H9 (cell line): ENCODE results near the gene KCNH2. TPM values are rescaled to one million over a fixed set of nuclear protein-coding genes. Genes with fewer than 3 reads are reported as not detected.

Experiments
- DNase-seq: peaks from one replicate; pipeline ENCODE4 v3.0.0-alpha.2; 2017
- H2AFZ ChIP-seq: one replicate; pipeline ENCODE4 v1.6.1; 2013; ENCODE audit warnings: mild to moderate bottlenecking, low read length, control low read depth, moderate library complexity
- H2AK5ac ChIP-seq: 2 replicates; pipeline ENCODE4 v1.6.1; 2013; ENCODE audit warnings: low read length, control low read depth, mixed read lengths; ENCODE audit not compliant: insufficient read length
- H2BK120ac ChIP-seq: one replicate; pipeline ENCODE4 v1.6.1; 2013; ENCODE audit warnings: low read depth, mild to moderate bottlenecking, low read length, control low read depth, inconsistent platforms; ENCODE audit not compliant: poor library complexity, severe bottlenecking
- H2BK12ac ChIP-seq: 2 replicates; pipeline ENCODE4 v1.6.1; 2013; ENCODE audit warnings: low read length, control low read depth, mixed read lengths, low read depth; ENCODE audit not compliant: insufficient read length
- H2BK15ac ChIP-seq: 2 replicates; pipeline ENCODE4 v1.6.1; 2013; ENCODE audit warnings: low read depth, low read length, control low read depth
- H2BK20ac ChIP-seq: one replicate; pipeline ENCODE4 v1.6.1; 2013; ENCODE audit warnings: low read depth, mild to moderate bottlenecking, low read length, control low read depth, inconsistent platforms; ENCODE audit not compliant: poor library complexity, severe bottlenecking
- H2BK5ac ChIP-seq: 2 replicates; pipeline ENCODE4 v1.6.1; 2013; ENCODE audit warnings: low read length, control low read depth, mixed read lengths; ENCODE audit not compliant: insufficient read length
- H3K14ac ChIP-seq: 2 replicates; pipeline ENCODE4 v1.6.1; 2013; ENCODE audit warnings: low read length, control low read depth; ENCODE audit not compliant: insufficient read depth
- H3K18ac ChIP-seq: 2 replicates; pipeline ENCODE4 v1.6.1; 2013; ENCODE audit warnings: low read depth, mild to moderate bottlenecking, mixed read lengths, low read length, control low read depth; ENCODE audit not compliant: insufficient read length
- H3K23ac ChIP-seq: 2 replicates; pipeline ENCODE4 v1.6.1; 2013; ENCODE audit warnings: low read length, control low read depth, mixed read lengths, low read depth; ENCODE audit not compliant: insufficient read length
- H3K23me2 ChIP-seq: 2 replicates; pipeline ENCODE4 v1.6.1; 2013; ENCODE audit warnings: low read depth, mild to moderate bottlenecking, mixed read lengths, low read length, control low read depth; ENCODE audit not compliant: insufficient read length, poor library complexity, severe bottlenecking
- H3K27ac ChIP-seq: 2 replicates; pipeline ENCODE4 v1.5.1; 2013; ENCODE audit warnings: low read length, control low read depth, mixed read lengths, low read depth; ENCODE audit not compliant: insufficient read length
- H3K27me3 ChIP-seq: 2 replicates; pipeline ENCODE4 v1.6.1; 2013; ENCODE audit warnings: low read length, control low read depth, inconsistent platforms; ENCODE audit not compliant: insufficient read depth
- H3K4ac ChIP-seq: 2 replicates; pipeline ENCODE4 v1.6.1; 2013; ENCODE audit warnings: low read depth, mild to moderate bottlenecking, control low read depth, inconsistent platforms, low read length, moderate library complexity
- H3K4me1 ChIP-seq: 2 replicates; pipeline ENCODE4 v1.6.1; 2013; ENCODE audit warnings: low read length, control low read depth, inconsistent platforms; ENCODE audit not compliant: insufficient read depth
- H3K4me2 ChIP-seq: 2 replicates; pipeline ENCODE4 v1.6.1; 2013; ENCODE audit warnings: low read length, control low read depth, mixed read lengths; ENCODE audit not compliant: insufficient read length, insufficient read depth
- H3K56ac ChIP-seq: 2 replicates; pipeline ENCODE4 v1.6.1; 2013; ENCODE audit warnings: low read depth, mild to moderate bottlenecking, mixed read lengths, low read length, control low read depth; ENCODE audit not compliant: insufficient read length
- H3K79me1 ChIP-seq: 2 replicates; pipeline ENCODE4 v1.6.1; 2013; ENCODE audit warnings: low read depth, mild to moderate bottlenecking, moderate library complexity, low read length, control low read depth, inconsistent platforms; ENCODE audit not compliant: insufficient read depth, poor library complexity, severe bottlenecking
- H3K79me2 ChIP-seq: 2 replicates; pipeline ENCODE4 v1.6.1; 2013; ENCODE audit warnings: low read length, control low read depth, inconsistent platforms; ENCODE audit not compliant: insufficient read depth
- H3K9ac ChIP-seq: 2 replicates; pipeline ENCODE4 v1.6.1; 2013; ENCODE audit warnings: low read length, control low read depth, mixed read lengths; ENCODE audit not compliant: insufficient read length; ENCODE audit errors: extremely low read depth
- H3K9me3 ChIP-seq: one replicate; pipeline ENCODE4 v1.6.1; 2013; ENCODE audit warnings: low read depth, low read length, inconsistent platforms; ENCODE audit not compliant: control insufficient read depth
- H3T11ph ChIP-seq: one replicate; pipeline ENCODE4 v1.6.1; 2013; ENCODE audit warnings: mild to moderate bottlenecking, low read length, control low read depth, inconsistent platforms
- H4K20me1 ChIP-seq: one replicate; pipeline ENCODE4 v1.6.1; 2013; ENCODE audit not compliant: control insufficient read depth, insufficient read length, insufficient read depth
- H4K5ac ChIP-seq: 2 replicates; pipeline ENCODE4 v1.6.1; 2013; ENCODE audit warnings: low read depth, mild to moderate bottlenecking, mixed read lengths, low read length, control low read depth; ENCODE audit not compliant: insufficient read length
- H4K8ac ChIP-seq: replicated peaks from 2 replicates; pipeline ENCODE4 v1.6.1; 2013; ENCODE audit warnings: low read length, control low read depth, mixed read lengths, low read depth; ENCODE audit not compliant: insufficient read length
- H4K91ac ChIP-seq: 2 replicates; pipeline ENCODE4 v1.6.1; 2013; ENCODE audit warnings: low read depth, mild to moderate bottlenecking, moderate library complexity, mixed read lengths, low read length, control low read depth; ENCODE audit not compliant: insufficient read length
- H3K27ac Mint-ChIP-seq, 3 experiments: 2 replicates in 2 of 3; 3 replicates in 1 of 3; pipeline ENCODE4 v1.8.0; 2020 to 2021; ENCODE audit warnings: mixed read lengths in 3 of 3, mild to moderate bottlenecking in 1 of 3, moderate library complexity in 1 of 3
- H3K27me3 Mint-ChIP-seq: 2 replicates; pipeline ENCODE4 v1.8.0; 2021; ENCODE audit warnings: low read depth, mild to moderate bottlenecking, moderate library complexity, mixed read lengths
- H3K36me3 Mint-ChIP-seq, 3 experiments: 2 replicates in 2 of 3; 3 replicates in 1 of 3; pipeline ENCODE4 v1.8.0; 2020 to 2021; ENCODE audit warnings: low read depth in 3 of 3, mixed read lengths in 3 of 3; ENCODE audit not compliant: insufficient read depth in 1 of 3
- H3K4me1 Mint-ChIP-seq, 2 experiments: 2 replicates each; pipeline ENCODE4 v1.8.0; 2020; ENCODE audit warnings: mixed read lengths in 2 of 2
- H3K4me3 Mint-ChIP-seq, 2 experiments: 2 replicates in 1 of 2; 3 replicates in 1 of 2; pipeline ENCODE4 v1.8.0; 2020 to 2021; ENCODE audit warnings: mild to moderate bottlenecking in 2 of 2, mixed read lengths in 2 of 2, moderate library complexity in 1 of 2
- H3K9me3 Mint-ChIP-seq, 2 experiments: 2 replicates in 1 of 2; 3 replicates in 1 of 2; pipeline ENCODE4 v1.8.0; 2020; ENCODE audit warnings: mild to moderate bottlenecking in 2 of 2, mixed read lengths in 2 of 2, moderate library complexity in 1 of 2
- CTCF ChIP-seq: fragments of 200-600 bp; sonication (generic); conservative IDR thresholded peaks from 3 replicates; pipeline ENCODE4 v1.8.0; 2021; ENCODE audit warnings: antibody characterized with exemption, mild to moderate bottlenecking
- WGBS: extraction: QIAGEN DNeasy Blood & Tissue Kit; methylation state at CpG from one replicate; pipeline ENCODE4 v1.1.7; 2013; ENCODE audit warnings: missing lambda C conversion rate, low lambda C conversion rate, mixed read lengths; ENCODE audit not compliant: insufficient read length; ENCODE audit errors: extremely low coverage; 5-methylcytosine and 5-hydroxymethylcytosine counted together
- total RNA-seq: library from RNA; stranded (reverse); gene quantifications from 2 replicates; pipeline ENCODE4 v1.2.1, GENCODE V29; 2021

The KCNH2 gene
- total RNA-seq, 1 experiment from 2014 or later: 4.5 TPM

- no peaks in the 10 kb centered on the region for H3K9me3 ChIP-seq
- H2BK12ac ChIP-seq: no peak overlapping the region
- no peaks in the 10 kb centered on the region; the same call in 1 of the 2 replicates for H3K4me1 ChIP-seq
- H4K91ac ChIP-seq: no peak overlapping the region
- H3K4me2 ChIP-seq: no peak overlapping the region
- H3K9ac ChIP-seq: no peak overlapping the region
- DNase-seq: no peak
- no peak overlapping the region for H2AFZ ChIP-seq
- no peak overlapping the region for H2AK5ac ChIP-seq
- H3K23ac ChIP-seq: no peak overlapping the region
- Mint-ChIP-seq H3K4me3 (no peak overlapping the region), H3K36me3 (peaks cover 0 to 2% (median 0%) of the 10 kb centered on the region in 3 experiments; a peak in 1 of 7 replicates), H3K27ac (no peak overlapping the region), H3K9me3 (no peaks in the 10 kb centered on the region), H3K4me1 (peaks cover 0 to 7% of the 10 kb centered on the region in 2 experiments; a peak in 1 of 4 replicates), H3K27me3 (peaks cover 1% of the 10 kb centered on the region)
- H2BK120ac ChIP-seq: no peak overlapping the region
- no peaks in the 10 kb centered on the region for H3K79me2 ChIP-seq
- no peak overlapping the region for H3K4ac ChIP-seq
- no peak overlapping the region for H2BK5ac ChIP-seq
- H3K14ac ChIP-seq: no peak overlapping the region
- no peak overlapping the region for H2BK15ac ChIP-seq
- no peak overlapping the region for H3K56ac ChIP-seq
- no peaks in the 10 kb centered on the region for H3K79me1 ChIP-seq
- H4K8ac ChIP-seq: no peak overlapping the region
- 100% methylated on average over 5 of the region's 5 CpGs for WGBS
- H4K5ac ChIP-seq: no peak overlapping the region
- H3K23me2 ChIP-seq: no peaks in the 10 kb centered on the region
- no peak for TF ChIP-seq CTCF
- no peaks in the 10 kb centered on the region for H3K27me3 ChIP-seq
- no peak overlapping the region for H3T11ph ChIP-seq
- H3K18ac ChIP-seq: no peak overlapping the region
- no peak overlapping the region for H2BK20ac ChIP-seq
- H4K20me1 ChIP-seq: no peaks in the 10 kb centered on the region
- no peak overlapping the region for H3K27ac ChIP-seq
Observed at GRCh38 chr7:150999497-151000230, 21.5 kb upstream of the KCNH2 start.
